ENCODE measurements around the gene NGLY1.

- no peak for TF ChIP-seq CTCF (conservative IDR thresholded peaks at IDR 0.05; ENCODE audit: low read depth, low read length)
- TF ChIP-seq POLR2A (IDR thresholded peaks at IDR 0.05; ENCODE audit: low read depth, low read length) = no peak
- no peak for TF ChIP-seq CEBPB (IDR thresholded peaks at IDR 0.05; ENCODE audit: low read depth, low read length)
- no peak for TF ChIP-seq ELK1 (IDR thresholded peaks at IDR 0.05; ENCODE audit: borderline replicate concordance, low read depth, low read length)
- no peak for TF ChIP-seq MXI1 (IDR thresholded peaks at IDR 0.05; ENCODE audit: borderline replicate concordance, low read depth, low read length)
- TF ChIP-seq NFE2L2 (IDR thresholded peaks at IDR 0.05; ENCODE audit: low read depth, low read length) = no peak
- no peak for TF ChIP-seq USF2 (IDR thresholded peaks at IDR 0.05; ENCODE audit: low read depth, low read length)
- no peak for TF ChIP-seq RAD21 (IDR thresholded peaks at IDR 0.05; ENCODE audit: low read length)
- TF ChIP-seq FOS (IDR thresholded peaks at IDR 0.05; ENCODE audit: low read depth, low read length) = no peak
- TF ChIP-seq SMC3 (IDR thresholded peaks at IDR 0.05; ENCODE audit: low read depth, low read length) = no peak
- TF ChIP-seq MAZ (IDR thresholded peaks at IDR 0.05; ENCODE audit: borderline replicate concordance, low read depth, low read length) = no peak
Observed at GRCh38 chr3:25679166-25679565, 104.1 kb downstream of the NGLY1 start.
